ENCODE measurements around the gene KANTR. TPM values are rescaled to one million over a fixed set of nuclear protein-coding genes. Genes with fewer than 3 reads are reported as not detected.

KANTR gene
- total and polyA plus RNA-seq, 9 of the 15 experiments (the other 6 are each of a cell fraction or from before 2014, with no cell fraction given) = 1.0 to 5.7 (median 3.4) TPM

DNA sequence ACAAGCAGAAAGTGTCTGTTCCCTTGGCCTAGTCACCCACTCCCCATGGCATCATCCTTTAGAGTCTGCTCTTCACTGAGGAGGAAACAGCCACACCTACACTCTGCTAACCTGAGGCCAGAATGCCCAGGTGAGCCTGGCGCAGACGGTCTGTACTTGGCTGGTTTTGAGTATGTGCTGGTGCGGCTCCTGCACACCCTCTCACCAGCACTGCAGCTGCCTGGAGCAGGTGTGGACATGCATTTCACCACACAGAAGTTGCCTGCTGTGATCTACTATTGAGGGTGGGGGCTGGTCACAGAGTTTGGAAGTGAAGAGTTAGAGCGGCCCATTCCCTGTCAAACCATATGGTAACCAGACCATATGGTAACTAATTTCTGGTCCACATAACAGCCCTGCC, 39.5 kb downstream of the KANTR start:
- in situ Hi-C loops (cut with MboI) = no loop called here
- no peak overlapping the region for H3K27ac ChIP-seq (ENCODE audit: extremely low read depth, low read depth, low read length)
- no peaks in the 10 kb centered on the region for H3K4me1 ChIP-seq (replicated peaks in 1 of 2; ENCODE audit: control insufficient read depth in 2 of 2, insufficient read depth in 2 of 2, low read length in 2 of 2)
- DNase-seq (ENCODE audit: extremely low read depth in 1 of 4, low spot score in 3 of 4) (no peak), ATAC-seq (no peak), FAIRE-seq (no peak)
- intact Hi-C loops (cut with micrococcal nuclease) = no loop called here
- no peaks in the 10 kb centered on the region for H3K9me3 ChIP-seq (replicated peaks; ENCODE audit: control insufficient read depth, insufficient read depth, low read depth, low read length)
- no peak overlapping the region for H3K9ac ChIP-seq (ENCODE audit: insufficient read depth in 1 of 2, low read depth in 2 of 2, low read length in 2 of 2)
- H3K27me3 ChIP-seq (ENCODE audit: control insufficient read depth in 2 of 2, insufficient read depth in 2 of 2, low read length in 2 of 2) = no peaks in the 10 kb centered on the region
- peaks cover 3% of the 10 kb centered on the region; the same call in 1 of the 2 replicates for H4K20me1 ChIP-seq (replicated peaks; ENCODE audit: control insufficient read depth, insufficient read depth, low read length)
- 49% methylated on average over 4 of the region's 4 CpGs for WGBS (ENCODE audit: insufficient coverage, low coverage, missing lambda C conversion rate)
- H3K4me2 ChIP-seq (ENCODE audit: insufficient read depth, low read length) = no peak overlapping the region
- H2AFZ ChIP-seq (ENCODE audit: low read depth, low read length) = no peak overlapping the region
- H3K79me2 ChIP-seq (ENCODE audit: control insufficient read depth, insufficient read depth, low read length) = no peaks in the 10 kb centered on the region
- ChIA-PET CTCF (ENCODE audit: low intra/inter-chr PET ratio) (no interaction called here), POLR2A (no interaction called here)
- no peak overlapping the region for H3K4me3 ChIP-seq
- H3K36me3 ChIP-seq (ENCODE audit: control insufficient read depth, insufficient read depth, low read length) = no peaks in the 10 kb centered on the region
- BruUV-seq (replicated peaks) = no TSS peak
- no peaks in the 10 kb centered on the region for H3K9me1 ChIP-seq (ENCODE audit: control insufficient read depth, insufficient read depth, low read length)
- TF ChIP-seq YBX1 (IDR thresholded peaks at IDR 0.05) (no peak), NR3C1 (CRISPR knock-in tag; IDR thresholded peaks at IDR 0.05) (no peak), GABPB1 (CRISPR knock-in tag; IDR thresholded peaks at IDR 0.05) (no peak), RBM17 (IDR thresholded peaks at IDR 0.05; ENCODE audit: borderline replicate concordance, low read depth, low read length) (no peak), BCL6 (CRISPR knock-in tag; IDR thresholded peaks at IDR 0.05) (no peak), RBM15 (IDR thresholded peaks at IDR 0.05; ENCODE audit: insufficient read depth, low read length) (no peak), DPF2 (IDR thresholded peaks at IDR 0.05) (no peak), CHD2 (IDR thresholded peaks at IDR 0.05; ENCODE audit: low read depth, low read length) (no peak), NR1H2 (CRISPR knock-in tag; IDR thresholded peaks at IDR 0.05) (no peak), RAD21 (CRISPR knock-in tag; conservative IDR thresholded peaks at IDR 0.05 in 1 of 2, IDR thresholded peaks at IDR 0.05 in 1 of 2) (no peak), U2AF2 (optimal IDR thresholded peaks at IDR 0.05; ENCODE audit: low read depth, low read length) (no peak), MAZ (CRISPR knock-in tag; conservative IDR thresholded peaks at IDR 0.05 in 1 of 2, IDR thresholded peaks at IDR 0.05 in 1 of 2) (no peak)
- TF ChIP-seq, protein P1, sequence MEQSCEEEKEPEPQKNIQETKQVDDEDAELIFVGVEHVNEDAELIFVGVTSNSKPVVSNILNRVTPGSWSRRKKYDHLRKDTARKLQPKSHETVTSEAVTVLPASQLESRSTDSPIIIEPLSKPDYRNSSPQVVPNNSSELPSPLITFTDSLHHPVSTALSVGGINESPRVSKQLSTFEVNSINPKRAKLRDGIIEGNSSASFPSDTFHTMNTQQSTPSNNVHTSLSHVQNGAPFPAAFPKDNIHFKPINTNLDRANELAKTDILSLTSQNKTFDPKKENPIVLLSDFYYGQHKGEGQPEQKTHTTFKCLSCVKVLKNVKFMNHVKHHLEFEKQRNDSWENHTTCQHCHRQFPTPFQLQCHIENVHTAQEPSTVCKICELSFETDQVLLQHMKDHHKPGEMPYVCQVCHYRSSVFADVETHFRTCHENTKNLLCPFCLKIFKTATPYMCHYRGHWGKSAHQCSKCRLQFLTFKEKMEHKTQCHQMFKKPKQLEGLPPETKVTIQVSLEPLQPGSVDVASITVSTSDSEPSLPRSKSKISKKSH (CRISPR knock-in tag; IDR thresholded peaks at IDR 0.05) = no peak
- TF ChIP-seq, protein P2, sequence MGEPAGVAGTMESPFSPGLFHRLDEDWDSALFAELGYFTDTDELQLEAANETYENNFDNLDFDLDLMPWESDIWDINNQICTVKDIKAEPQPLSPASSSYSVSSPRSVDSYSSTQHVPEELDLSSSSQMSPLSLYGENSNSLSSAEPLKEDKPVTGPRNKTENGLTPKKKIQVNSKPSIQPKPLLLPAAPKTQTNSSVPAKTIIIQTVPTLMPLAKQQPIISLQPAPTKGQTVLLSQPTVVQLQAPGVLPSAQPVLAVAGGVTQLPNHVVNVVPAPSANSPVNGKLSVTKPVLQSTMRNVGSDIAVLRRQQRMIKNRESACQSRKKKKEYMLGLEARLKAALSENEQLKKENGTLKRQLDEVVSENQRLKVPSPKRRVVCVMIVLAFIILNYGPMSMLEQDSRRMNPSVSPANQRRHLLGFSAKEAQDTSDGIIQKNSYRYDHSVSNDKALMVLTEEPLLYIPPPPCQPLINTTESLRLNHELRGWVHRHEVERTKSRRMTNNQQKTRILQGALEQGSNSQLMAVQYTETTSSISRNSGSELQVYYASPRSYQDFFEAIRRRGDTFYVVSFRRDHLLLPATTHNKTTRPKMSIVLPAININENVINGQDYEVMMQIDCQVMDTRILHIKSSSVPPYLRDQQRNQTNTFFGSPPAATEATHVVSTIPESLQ (CRISPR knock-in tag; IDR thresholded peaks at IDR 0.05) = no peak
- TF ChIP-seq, protein P3, sequence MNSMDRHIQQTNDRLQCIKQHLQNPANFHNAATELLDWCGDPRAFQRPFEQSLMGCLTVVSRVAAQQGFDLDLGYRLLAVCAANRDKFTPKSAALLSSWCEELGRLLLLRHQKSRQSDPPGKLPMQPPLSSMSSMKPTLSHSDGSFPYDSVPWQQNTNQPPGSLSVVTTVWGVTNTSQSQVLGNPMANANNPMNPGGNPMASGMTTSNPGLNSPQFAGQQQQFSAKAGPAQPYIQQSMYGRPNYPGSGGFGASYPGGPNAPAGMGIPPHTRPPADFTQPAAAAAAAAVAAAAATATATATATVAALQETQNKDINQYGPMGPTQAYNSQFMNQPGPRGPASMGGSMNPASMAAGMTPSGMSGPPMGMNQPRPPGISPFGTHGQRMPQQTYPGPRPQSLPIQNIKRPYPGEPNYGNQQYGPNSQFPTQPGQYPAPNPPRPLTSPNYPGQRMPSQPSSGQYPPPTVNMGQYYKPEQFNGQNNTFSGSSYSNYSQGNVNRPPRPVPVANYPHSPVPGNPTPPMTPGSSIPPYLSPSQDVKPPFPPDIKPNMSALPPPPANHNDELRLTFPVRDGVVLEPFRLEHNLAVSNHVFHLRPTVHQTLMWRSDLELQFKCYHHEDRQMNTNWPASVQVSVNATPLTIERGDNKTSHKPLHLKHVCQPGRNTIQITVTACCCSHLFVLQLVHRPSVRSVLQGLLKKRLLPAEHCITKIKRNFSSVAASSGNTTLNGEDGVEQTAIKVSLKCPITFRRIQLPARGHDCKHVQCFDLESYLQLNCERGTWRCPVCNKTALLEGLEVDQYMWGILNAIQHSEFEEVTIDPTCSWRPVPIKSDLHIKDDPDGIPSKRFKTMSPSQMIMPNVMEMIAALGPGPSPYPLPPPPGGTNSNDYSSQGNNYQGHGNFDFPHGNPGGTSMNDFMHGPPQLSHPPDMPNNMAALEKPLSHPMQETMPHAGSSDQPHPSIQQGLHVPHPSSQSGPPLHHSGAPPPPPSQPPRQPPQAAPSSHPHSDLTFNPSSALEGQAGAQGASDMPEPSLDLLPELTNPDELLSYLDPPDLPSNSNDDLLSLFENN (IDR thresholded peaks at IDR 0.05; ENCODE audit: low read depth in 2 of 2, low read length in 2 of 2) = no peak
- TF ChIP-seq, protein P4, sequence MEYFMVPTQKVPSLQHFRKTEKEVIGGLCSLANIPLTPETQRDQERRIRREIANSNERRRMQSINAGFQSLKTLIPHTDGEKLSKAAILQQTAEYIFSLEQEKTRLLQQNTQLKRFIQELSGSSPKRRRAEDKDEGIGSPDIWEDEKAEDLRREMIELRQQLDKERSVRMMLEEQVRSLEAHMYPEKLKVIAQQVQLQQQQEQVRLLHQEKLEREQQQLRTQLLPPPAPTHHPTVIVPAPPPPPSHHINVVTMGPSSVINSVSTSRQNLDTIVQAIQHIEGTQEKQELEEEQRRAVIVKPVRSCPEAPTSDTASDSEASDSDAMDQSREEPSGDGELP (CRISPR knock-in tag; IDR thresholded peaks at IDR 0.05; ENCODE audit: borderline replicate concordance) = no peak

All from K562 (cell line).